Adrenal gland (tissue), 12 donors: ENCODE data around the gene GPC6. TPM values are rescaled to one million over a fixed set of nuclear protein-coding genes. Genes with fewer than 3 reads are reported as not detected.

Experiments used
- DNase-seq, 7 donors: peaks; one replicate each; pipeline ENCODE4 v3.0.0-alpha.2; 2019 to 2020
- H3K27ac ChIP-seq, 5 donors: fragments of 200-600 bp; sonication (generic) in 4 of 5; 1 replicate in 3 of 5; 2 replicates in 2 of 5; pipeline versions ENCODE4 v1.5.1 to v1.8.0; 2016 to 2020; ENCODE audit warnings: mild to moderate bottlenecking in 1 of 5
- H3K27me3 ChIP-seq: fragments of 200-600 bp; 2 replicates; pipeline ENCODE4 v1.8.0; 2021
- H3K36me3 ChIP-seq, 2 donors: fragments of 200-600 bp; replicated peaks in 1 of 2; 1 replicate in 1 of 2; 2 replicates in 1 of 2; pipeline versions ENCODE4 v1.5.1 to v1.8.0; 2018 to 2022
- H3K4me1 ChIP-seq, 2 donors: fragments of 200-600 bp; replicated peaks in 1 of 2; 1 replicate in 1 of 2; 2 replicates in 1 of 2; pipeline versions ENCODE4 v1.5.1 to v1.8.0; 2018 to 2021
- H3K4me3 ChIP-seq, 4 donors: fragments of 200-600 bp; sonication (generic) in 3 of 4; one replicate each; pipeline ENCODE4 v1.5.1; 2016 to 2018
- H3K9me3 ChIP-seq, 3 donors: fragments of 200-600 bp; sonication (generic) in 1 of 3; replicated peaks in 1 of 3; 1 replicate in 2 of 3; 2 replicates in 1 of 3; pipeline versions ENCODE4 v1.5.1 to v1.8.0; 2016 to 2021
- POLR2A ChIP-seq, 2 donors: fragments of 450-650 bp; IDR thresholded peaks; one replicate each; pipeline ENCODE4 v1.6.1; 2017; ENCODE audit warnings: antibody characterized with exemption in 2 of 2, mild to moderate bottlenecking in 2 of 2, moderate library complexity in 1 of 2
- WGBS, 4 donors: extraction: QIAGEN DNeasy Blood & Tissue Kit in 2 of 4; methylation state at CpG; one replicate each; pipeline versions ENCODE4 v1.1.5 to v1.1.7; 2013 to 2017; 5-methylcytosine and 5-hydroxymethylcytosine counted together
- intact Hi-C, 2 donors: fragments of 100-400 bp; cut with DNase I; formaldehyde crosslinking; loops; one replicate each; pipeline versions ENCODE4 v1.14.1 to v1.15.0; 2022 to 2023
- polyA plus RNA-seq, 3 donors: library from polyadenylated mRNA; stranded (reverse); fragments of 200-250 nt in 2 of 3; fragments of 350-450 nt in 1 of 3; fragmentation: Illumina TruSeq in 1 of 3; extraction: RNeasy Lipid Tissue Mini Kit (QIAGEN cat#74804) in 1 of 3; gene quantifications; one replicate each; pipeline ENCODE4 v1.2.3, GENCODE V29; 2013 to 2014
- total RNA-seq, 9 donors: library from RNA; depleted of rRNA in 4 of 9; stranded (reverse); fragments of >200 nt in 4 of 9; fragments of 120-200 nt in 1 of 9; fragmentation: NEBNext Ultra II Directional in 1 of 9; extraction: Animal tissue kit (Norgen Biotek cat#: 25700) in 1 of 9; gene quantifications; one replicate each; pipeline versions ENCODE4 v1.1.0 to v1.2.4, GENCODE V29; 2013 to 2023
- TF ChIP-seq, protein P1 (sequence below), 6 experiments: fragments of 450-650 bp in 4 of 6; fragments of 200-600 bp in 2 of 6; sonication (generic) in 1 of 6; IDR thresholded peaks; 1 replicate in 5 of 6; 2 replicates in 1 of 6; pipeline versions ENCODE4 v1.5.1 to v1.8.0; 2016 to 2021; ENCODE audit warnings: antibody characterized with exemption in 6 of 6, mild to moderate bottlenecking in 2 of 6, moderate library complexity in 1 of 6
- donor health status: healthy with polysubstance abuse.
- donor health status: Bipolar disorder and iron deficiency.
- donor health status: DM: yes; HTN: yes; CAD: no.
- donor health status: DM: no; HTN: no; CAD: no.
- donor health status: DM: no; HTN: no; CAD: no.
- donor health status: DM: yes; HTN: yes; CAD: no.

GPC6 gene
- total and polyA plus RNA-seq, 12 donors, result 0.37 to 62.3 (median 2.5) TPM

DNA sequence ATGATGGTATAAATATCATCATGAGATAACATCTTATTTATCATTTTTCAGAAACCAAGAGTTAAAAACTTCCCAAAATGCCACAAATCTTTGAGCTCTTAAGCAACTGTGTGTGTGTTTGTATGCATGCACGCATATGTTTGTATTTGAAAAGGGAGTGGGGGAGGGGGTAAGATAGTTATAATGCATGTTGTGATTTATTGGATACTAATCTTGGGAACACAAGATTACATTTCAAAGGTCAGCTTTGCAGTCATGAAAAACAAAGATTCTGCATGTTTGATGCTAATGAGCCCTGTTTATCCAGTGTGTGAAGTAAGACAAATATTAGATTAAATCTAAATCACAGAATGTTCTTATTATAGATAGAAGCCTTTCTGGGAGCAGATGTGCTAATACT is 897.0 kb downstream of the GPC6 start:
- Histone ChIP-seq H3K9me3 (no peaks in the 10 kb centered on the region), H3K4me1 (peaks cover 0 to 15% of the 10 kb centered on the region in 2 donors), H3K27me3 (no peaks in the 10 kb centered on the region), H3K36me3 (no peaks in the 10 kb centered on the region), H3K27ac (no peak overlapping the region), H3K4me3 (no peak overlapping the region)
- TF ChIP-seq, protein P1, sequence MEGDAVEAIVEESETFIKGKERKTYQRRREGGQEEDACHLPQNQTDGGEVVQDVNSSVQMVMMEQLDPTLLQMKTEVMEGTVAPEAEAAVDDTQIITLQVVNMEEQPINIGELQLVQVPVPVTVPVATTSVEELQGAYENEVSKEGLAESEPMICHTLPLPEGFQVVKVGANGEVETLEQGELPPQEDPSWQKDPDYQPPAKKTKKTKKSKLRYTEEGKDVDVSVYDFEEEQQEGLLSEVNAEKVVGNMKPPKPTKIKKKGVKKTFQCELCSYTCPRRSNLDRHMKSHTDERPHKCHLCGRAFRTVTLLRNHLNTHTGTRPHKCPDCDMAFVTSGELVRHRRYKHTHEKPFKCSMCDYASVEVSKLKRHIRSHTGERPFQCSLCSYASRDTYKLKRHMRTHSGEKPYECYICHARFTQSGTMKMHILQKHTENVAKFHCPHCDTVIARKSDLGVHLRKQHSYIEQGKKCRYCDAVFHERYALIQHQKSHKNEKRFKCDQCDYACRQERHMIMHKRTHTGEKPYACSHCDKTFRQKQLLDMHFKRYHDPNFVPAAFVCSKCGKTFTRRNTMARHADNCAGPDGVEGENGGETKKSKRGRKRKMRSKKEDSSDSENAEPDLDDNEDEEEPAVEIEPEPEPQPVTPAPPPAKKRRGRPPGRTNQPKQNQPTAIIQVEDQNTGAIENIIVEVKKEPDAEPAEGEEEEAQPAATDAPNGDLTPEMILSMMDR (IDR thresholded peaks at IDR 0.05), result no peak
- TF ChIP-seq POLR2A (IDR thresholded peaks at IDR 0.05), result no peak
- no peak for DNase-seq
- intact Hi-C loops, result no loop called here
- WGBS, 4 donors, result 70 to 81% (median 75%) methylated on average over 1 of the region's 1 CpG

DNA sequence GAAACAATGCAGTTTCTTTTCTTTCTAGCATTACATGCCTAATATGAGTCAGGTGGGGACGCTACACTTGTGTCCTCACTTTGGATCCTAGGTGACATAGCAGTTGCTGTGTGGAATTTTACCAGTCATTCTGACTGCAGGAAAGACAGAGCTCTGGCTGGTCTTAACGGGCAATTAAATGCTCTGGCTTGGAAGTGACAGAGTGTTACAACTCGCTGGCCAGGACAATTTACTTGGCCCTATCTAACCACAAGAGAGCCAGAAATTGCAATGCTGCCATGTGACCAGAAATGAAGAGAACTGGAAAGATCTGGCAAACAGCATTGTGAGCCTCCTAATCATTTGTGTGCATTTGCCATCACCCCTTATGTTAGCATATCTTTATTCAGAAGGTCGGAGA is 901.8 kb downstream of the GPC6 start:
- Histone ChIP-seq H3K27me3 (no peaks in the 10 kb centered on the region), H3K4me3 (no peak overlapping the region), H3K9me3 (no peaks in the 10 kb centered on the region), H3K36me3 (no peaks in the 10 kb centered on the region), H3K27ac (no peak overlapping the region), H3K4me1 (no peaks in the 10 kb centered on the region)
- DNase-seq, result no peak
- no peak for TF ChIP-seq POLR2A (IDR thresholded peaks at IDR 0.05)
- TF ChIP-seq, protein P1 (IDR thresholded peaks at IDR 0.05), result no peak
- WGBS, 4 donors, result 60 to 82% (median 73%) methylated on average over 4 of the region's 4 CpGs
- intact Hi-C loops, result no loop called here

DNA sequence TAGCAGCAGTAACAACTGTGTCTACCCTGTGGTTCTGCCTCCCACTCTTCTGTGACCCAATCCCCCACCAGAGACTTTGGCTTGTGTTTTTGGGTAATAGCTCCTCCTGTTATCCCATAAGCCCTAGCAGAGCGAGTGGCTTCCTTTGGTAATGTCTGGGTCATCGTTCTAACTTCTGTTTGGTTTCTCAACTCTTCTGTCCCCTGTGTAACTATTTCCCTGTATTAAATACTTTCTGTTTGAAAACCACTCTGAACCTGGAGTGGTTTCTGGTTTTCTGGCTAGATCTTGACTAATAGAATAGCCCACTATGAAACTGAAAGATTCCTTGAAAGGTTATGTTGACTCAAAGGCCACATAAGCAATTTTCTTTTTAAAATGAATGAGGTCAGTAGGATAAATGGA is 902.9 kb downstream of the GPC6 start:
- H3K27me3 ChIP-seq, result no peaks in the 10 kb centered on the region
- H3K27ac ChIP-seq, result no peak overlapping the region

DNA sequence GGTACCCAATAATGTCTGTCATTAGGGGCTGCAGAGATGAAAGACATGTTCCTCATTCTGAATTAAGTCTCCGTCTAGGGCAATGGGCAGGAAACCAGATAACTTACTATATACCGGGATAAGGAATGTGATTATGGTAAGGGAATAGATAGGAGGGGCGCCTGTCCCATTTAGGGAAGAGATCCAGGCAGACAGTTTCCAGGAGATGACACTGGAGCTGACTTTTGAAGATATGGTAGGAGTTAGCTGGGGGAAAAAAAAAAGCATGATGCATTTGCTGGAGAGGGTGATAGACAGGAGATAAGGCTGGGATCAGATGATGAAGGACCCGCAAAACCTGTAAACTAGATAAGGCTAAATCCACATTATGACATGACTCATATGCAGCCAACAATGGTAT is 912.2 kb downstream of the GPC6 start:
- no peaks in the 10 kb centered on the region for H3K9me3 ChIP-seq
- no peaks in the 10 kb centered on the region for H3K36me3 ChIP-seq
- WGBS, 4 donors, result 81 to 90% (median 83%) methylated on average over 4 of the region's 4 CpGs
- H3K4me3 ChIP-seq, result no peak overlapping the region
- TF ChIP-seq, protein P1 (IDR thresholded peaks at IDR 0.05), result no peak
- TF ChIP-seq POLR2A (IDR thresholded peaks at IDR 0.05), result no peak
- no peaks in the 10 kb centered on the region for H3K27me3 ChIP-seq
- intact Hi-C loops, result no loop called here
- no peak for DNase-seq
- H3K4me1 ChIP-seq, result no peaks in the 10 kb centered on the region
- no peak overlapping the region for H3K27ac ChIP-seq

More for the DNA sequence above, 902.9 kb downstream of the GPC6 start:
- Histone ChIP-seq H3K4me3 (no peak overlapping the region), H3K4me1 (no peaks in the 10 kb centered on the region), H3K9me3 (no peaks in the 10 kb centered on the region), H3K36me3 (no peaks in the 10 kb centered on the region)
- intact Hi-C loops, result no loop called here
- no peak for TF ChIP-seq POLR2A (IDR thresholded peaks at IDR 0.05)
- TF ChIP-seq, protein P1 (IDR thresholded peaks at IDR 0.05), result no peak
- WGBS, 4 donors, result 85 to 93% (median 89%) methylated on average over 2 of the region's 2 CpGs
- DNase-seq, result no peak
